GM18870 (cell line): ENCODE measurements around the gene MRPL4.
"Not testable (repeated sequence)": the region's sequence is repeated elsewhere in the genome, so short reads cannot be mapped to it uniquely, and the experiment has no call there.

Source experiments
- ATAC-seq: cut with Tn5 transposase; IDR thresholded peaks from one replicate; pipeline ENCODE4 v1.9.1; 2021; ENCODE audit warnings: moderate library complexity; ENCODE audit not compliant: unreplicated experiment

MRPL4 gene

DNA sequence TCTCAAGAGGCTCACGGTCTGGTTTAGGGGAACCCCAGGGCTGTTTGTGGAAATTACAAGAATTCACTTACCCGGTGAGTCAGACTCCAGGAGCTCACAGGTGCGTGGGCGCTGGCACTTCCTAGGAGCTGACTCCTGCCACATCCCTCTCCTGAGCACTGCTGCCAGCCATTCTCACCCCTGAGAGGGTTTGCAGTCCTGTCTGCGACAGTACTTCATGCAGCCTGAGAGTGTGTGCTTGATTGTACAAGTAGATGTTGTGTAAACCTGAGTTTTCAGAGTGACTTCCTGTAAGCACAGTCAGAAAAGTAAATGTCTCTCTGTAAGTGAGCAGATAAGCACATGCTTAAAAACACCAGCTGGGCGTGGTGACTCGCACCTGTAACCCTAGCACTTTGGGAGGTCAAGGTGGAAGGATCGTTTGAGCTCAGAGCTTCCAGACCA lies 8.1 kb downstream of the MRPL4 start:
- no peak for ATAC-seq

DNA sequence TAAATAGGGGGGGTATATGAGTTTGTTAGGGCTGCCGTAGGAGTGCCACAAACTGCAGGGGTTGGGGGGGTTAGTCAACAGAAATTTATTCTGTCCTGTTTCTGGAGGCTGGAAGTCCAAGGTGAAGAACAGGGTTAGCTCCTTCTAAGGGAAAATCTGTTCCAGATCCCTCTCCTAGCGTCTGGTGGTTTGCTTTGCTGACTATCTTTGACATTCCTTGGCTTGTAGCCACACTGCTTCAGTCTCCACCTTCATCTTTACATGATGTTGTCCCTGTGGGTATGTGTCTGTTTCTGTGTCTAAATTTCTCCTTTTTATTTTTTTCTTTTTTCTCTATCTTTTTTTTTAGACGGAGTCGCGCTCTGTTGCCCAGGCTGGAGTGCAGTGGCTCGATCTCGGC lies 10.8 kb downstream of the MRPL4 start:
- ATAC-seq = no peak

DNA sequence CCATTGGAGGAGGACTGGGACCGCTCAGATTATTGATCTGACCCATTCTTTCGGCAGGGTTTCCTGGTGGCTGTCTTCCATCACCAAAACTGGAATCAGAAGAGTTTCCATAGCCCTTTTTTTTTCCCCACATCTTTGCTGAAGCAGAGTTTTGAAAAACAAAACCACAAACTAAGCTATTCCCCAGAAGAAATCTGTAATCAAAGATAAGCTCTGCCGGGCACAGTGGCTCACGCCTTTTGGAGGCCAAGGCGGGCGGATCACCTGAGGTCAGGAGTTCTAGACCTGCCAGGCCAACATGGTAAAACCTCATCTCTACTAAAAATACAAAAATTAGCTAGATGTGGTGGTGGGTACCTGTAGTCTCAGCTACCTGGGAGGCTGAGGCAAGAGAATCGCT lies 14.7 kb downstream of the MRPL4 start:
- no peak for ATAC-seq

DNA sequence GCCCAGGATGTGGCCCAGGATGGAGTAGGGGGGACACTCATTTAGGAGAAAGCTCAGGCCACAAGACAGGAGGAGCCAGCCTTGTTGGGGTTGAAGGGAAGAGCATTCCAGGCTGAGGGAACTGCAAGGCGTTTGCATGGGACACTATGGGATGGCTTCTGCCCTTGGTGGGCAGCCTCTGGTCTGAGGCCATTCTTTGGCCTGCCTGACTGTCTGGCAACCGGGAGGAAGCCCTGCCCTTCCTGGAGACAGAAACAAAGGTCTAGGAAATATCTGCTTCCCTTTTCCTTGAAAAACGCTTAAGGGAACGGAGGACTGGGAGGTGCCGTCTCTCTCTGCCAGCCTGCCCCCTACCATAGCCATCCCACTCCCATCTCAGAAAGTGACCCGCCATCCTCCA lies 16.1 kb downstream of the MRPL4 start:
- no peak for ATAC-seq

DNA sequence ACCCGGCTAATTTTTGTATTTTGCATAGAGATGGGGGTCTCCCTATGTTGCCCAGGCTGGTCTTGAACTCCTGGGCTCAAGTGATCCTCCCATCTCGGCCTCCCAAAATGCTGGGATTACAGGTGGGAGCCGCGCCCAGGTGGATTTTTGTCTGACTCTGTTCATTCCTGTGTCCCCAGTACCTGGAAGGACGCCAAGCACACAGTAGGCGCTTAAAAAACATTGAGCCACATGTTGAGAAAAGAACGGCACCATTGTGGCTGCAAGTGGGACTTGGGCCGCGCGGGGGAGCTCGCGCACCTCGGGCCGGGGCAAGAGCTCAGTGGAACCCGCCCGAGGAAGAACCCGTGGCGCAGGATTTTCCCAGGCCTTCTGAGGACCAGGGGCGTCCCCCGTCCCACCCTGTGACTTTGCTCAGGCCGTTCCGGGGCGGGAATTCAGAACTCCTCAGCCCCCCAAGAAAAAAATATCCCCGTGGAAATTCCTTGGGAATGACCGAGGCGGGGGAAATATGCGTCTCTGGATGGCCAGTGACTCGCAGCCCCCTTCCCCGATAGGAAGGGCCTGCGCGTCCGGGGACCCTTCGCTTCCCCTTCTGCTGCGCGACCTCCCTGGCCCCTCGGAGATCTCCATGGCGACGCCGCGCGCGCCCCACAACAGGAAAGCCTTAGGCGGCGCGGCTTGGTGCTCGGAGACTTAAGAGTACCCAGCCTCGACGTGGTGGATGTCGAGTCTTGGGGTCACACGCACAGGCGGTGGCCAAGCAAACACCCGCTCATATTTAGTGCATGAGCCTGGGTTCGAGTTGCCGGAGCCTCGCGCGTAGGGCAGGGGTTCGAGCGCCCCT lies 17.5 kb downstream of the MRPL4 start:
- no peak for ATAC-seq

DNA sequence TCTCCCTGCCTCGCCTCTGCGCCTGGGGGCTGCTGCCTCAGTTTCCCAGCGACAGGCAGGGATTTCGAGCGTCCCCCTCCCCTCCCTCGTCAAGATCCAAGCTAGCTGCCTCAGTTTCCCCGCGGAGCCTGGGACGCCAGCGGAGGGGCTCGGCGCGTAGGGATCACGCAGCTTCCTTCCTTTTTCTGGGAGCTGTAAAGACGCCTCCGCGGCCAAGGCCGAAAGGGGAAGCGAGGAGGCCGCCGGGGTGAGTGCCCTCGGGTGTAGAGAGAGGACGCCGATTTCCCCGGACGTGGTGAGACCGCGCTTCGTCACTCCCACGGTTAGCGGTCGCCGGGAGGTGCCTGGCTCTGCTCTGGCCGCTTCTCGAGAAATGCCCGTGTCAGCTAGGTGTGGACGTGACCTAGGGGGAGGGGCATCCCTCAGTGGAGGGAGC lies 18.2 kb downstream of the MRPL4 start:
- ATAC-seq = no peak

DNA sequence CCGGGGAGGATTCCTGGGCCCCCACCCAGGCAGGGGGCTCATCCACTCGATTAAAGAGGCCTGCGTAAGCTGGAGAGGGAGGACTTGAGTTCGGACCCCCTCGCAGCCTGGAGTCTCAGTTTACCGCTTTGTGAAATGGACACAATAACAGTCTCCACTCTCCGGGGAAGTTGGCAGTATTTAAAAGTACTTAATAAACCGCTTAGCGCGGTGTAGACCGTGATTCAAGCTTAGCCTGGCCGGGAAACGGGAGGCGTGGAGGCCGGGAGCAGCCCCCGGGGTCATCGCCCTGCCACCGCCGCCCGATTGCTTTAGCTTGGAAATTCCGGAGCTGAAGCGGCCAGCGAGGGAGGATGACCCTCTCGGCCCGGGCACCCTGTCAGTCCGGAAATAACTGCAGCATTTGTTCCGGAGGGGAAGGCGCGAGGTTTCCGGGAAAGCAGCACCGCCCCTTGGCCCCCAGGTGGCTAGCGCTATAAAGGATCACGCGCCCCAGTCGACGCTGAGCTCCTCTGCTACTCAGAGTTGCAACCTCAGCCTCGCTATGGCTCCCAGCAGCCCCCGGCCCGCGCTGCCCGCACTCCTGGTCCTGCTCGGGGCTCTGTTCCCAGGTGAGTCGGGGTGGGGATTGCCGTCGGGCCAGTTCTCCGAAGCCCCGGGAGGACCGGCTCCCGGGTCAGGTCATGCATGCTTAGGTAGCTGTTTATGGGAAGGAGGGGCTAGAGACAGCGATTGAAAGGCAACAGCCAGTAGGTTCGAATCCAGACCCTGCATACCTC lies 18.8 kb downstream of the MRPL4 start, which contains the start of gene ICAM1:
Gene ICAM1 (plus strand): TSS at position 505 of the 779 bp plus-strand sequence. CDS start 40 bp downstream, at position 545.
- no peak for ATAC-seq

DNA sequence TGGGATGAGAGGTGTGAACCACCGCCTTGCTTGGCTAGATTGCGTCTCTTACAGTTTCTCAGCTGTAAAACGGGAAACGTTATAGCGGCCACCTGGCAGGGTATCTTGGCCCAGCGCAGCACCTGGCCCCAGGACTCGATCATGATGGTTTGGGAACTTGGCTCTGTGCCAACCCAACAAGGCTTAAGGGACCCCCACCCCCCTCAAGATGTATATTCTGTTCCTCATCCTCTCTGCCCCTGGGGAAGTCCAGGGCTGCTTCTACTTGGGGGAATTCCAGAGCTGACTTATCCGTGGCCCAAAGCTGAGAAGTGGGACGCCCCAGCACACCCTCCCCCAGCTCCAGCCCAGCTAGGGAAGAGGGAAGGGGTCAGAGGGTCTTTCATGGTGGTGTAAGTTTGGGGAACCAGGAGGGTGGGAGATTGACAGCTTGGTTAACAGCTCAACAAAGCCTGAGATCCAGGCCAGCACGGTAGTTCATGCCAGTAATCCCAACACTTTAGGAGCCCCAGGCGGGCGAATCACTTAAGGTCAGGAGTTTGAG lies 19.6 kb downstream of the MRPL4 start:
- no peak for ATAC-seq

DNA sequence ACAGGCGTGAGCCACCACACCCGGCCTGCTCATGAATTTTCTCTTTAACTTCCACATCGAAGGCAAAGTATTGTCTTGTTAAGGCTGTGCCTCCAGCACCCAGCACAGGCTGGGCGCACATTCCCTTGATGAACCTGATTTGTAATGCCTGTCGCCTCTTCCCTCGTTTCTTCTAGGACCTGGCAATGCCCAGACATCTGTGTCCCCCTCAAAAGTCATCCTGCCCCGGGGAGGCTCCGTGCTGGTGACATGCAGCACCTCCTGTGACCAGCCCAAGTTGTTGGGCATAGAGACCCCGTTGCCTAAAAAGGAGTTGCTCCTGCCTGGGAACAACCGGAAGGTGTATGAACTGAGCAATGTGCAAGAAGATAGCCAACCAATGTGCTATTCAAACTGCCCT lies 22.6 kb downstream of the MRPL4 start:
- ATAC-seq = no peak

DNA sequence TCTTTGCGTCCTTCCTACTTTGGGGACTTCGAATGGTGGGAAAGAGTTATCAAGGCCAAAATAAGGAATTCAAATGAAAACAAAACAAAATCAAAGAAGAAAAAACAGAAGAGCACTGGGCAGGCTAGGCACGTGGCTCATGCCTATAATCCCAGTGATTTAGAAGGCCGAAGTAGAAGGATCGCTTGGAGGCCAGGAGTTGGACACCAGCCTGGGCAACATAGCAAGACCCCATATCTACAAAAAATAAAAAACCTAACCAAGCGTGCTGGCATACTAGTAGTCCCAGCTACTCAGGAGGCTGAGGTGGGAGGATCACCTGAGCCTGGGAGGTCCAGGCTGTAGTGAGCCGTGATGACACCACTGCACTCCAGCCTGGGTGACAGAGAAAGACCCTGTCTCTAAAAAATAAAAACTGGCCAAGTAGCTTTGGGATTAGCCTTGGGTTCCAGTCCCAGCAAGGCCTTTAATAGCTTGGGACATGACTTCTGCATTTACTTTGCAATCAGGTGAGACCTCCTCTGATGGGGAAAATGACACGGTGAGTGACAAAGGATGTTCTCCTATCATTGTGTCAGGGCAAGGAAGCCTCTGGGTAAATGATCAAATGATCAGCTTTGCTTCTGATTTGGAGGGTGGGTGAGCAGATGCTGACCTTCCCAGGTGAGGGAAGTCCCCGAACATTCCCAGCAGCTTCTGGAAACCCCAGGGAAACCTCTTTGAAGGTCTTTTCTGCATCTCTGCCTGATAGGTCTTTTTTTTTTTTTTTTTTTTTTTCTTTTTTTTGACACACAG lies 26.0 kb downstream of the MRPL4 start:
- ATAC-seq = no peak

DNA sequence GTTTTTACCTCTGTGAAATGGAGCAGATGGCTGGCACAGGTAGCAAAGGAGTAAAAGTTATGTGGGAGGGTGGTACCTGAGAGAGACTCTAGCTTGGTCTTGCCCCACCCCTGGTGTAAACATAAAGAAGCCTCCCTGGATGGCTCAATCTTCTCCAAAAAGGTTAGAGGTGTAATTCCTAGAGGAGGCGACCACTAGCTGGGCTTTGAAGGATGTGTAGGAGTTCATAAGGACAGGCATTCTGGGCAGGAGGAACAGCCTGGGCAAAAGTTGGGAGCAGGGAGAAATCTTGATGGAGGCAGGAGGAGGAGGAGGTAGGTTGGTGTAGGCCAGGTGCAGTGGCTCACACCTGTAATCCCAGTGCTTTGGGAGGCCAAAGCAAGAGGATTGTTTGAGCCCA lies 26.9 kb downstream of the MRPL4 start:
- ATAC-seq = no peak

DNA sequence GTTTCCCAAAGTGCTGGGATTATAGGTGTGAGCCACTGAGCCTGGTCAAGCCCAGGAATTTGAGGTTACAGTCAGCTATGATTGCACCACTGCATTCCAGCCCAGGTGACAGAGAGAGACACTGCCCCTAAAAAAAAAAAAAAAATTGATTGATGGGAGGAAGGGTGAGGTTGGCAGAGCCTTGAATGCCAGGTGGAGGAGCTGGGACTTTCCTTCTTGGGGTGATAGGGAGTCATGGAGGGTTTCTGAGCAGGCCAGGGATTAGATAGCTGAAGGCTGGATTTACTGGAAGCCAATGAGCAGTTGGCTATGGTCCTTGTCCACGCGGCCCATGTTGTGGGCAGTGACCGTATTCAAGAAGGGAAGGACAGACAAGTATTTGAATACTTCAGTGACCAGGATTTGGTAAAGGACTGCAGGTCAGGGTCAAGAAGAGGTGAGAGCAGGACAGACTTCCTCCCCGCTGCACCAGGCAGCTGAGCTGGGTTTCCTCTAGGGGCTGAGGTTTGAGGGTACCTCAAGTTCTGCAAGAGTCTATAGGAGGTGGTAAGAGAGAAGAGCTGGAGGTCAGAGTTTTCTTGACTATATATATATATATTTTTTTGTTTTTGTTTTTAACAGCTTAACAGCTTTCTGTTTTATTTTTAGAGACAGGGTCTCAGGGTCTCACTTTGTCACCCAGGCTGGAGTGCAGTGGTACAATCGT lies 27.9 kb downstream of the MRPL4 start:
- ATAC-seq = no peak

DNA sequence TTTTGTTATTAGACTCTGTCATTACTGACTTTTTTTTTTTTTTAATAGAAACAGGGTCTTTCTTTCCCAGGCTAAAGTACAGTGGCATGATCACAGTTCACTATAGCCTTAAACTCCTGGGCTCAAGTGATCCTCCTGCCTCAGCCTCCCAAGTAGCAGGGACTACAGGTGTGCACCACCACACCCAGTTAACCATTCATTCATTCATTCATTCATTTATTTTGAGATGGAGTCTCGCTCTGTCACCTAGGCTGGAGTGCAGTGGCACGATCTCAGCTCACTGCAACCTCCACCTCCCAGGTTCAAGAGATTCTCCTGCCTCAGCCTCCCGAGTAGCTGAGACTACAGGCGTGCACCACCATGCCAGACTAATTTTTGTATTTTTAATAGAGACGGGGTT lies 30.0 kb downstream of the MRPL4 start:
- not testable (repeated sequence) for ATAC-seq

DNA sequence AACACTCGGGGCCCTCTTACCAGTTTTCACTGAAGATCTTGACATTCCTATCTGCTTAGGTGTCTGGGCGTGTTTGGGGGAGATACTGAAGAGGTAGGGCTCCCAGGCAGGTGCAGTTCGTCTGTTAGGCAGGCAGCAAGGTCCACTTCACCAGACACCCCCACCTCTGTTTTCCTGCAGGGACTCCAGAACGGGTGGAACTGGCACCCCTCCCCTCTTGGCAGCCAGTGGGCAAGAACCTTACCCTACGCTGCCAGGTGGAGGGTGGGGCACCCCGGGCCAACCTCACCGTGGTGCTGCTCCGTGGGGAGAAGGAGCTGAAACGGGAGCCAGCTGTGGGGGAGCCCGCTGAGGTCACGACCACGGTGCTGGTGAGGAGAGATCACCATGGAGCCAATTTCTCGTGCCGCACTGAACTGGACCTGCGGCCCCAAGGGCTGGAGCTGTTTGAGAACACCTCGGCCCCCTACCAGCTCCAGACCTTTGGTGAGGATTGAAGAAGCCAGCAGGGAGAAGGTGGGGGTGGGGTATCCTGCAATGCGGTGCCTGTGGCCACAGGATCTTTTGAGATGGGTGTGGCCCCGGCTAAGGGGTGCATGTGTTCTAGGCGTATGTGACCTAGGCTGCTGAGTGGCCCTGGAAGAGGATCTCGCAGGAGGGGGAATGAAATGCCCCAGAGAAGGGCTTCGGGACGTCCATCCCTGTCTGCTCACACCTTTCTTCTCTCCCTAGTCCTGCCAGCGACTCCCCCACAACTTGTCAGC lies 31.5 kb downstream of the MRPL4 start:
- ATAC-seq = no peak

DNA sequence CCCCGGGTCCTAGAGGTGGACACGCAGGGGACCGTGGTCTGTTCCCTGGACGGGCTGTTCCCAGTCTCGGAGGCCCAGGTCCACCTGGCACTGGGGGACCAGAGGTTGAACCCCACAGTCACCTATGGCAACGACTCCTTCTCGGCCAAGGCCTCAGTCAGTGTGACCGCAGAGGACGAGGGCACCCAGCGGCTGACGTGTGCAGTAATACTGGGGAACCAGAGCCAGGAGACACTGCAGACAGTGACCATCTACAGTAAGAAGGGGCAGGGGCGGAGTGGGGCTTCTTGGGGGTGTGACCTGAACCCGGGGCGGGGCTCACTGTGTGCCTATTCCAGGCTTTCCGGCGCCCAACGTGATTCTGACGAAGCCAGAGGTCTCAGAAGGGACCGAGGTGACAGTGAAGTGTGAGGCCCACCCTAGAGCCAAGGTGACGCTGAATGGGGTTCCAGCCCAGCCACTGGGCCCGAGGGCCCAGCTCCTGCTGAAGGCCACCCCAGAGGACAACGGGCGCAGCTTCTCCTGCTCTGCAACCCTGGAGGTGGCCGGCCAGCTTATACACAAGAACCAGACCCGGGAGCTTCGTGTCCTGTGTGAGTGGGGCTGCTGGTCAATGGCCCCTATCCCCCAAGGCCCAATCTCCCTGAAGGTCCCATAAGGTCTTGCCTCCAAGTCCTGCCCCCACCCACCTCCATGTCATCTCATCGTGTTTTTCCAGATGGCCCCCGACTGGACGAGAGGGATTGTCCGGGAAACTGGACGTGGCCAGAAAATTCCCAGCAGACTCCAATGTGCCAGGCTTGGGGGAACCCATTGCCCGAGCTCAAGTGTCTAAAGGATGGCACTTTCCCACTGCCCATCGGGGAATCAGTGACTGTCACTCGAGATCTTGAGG lies 32.3 kb downstream of the MRPL4 start:
- no peak for ATAC-seq

DNA sequence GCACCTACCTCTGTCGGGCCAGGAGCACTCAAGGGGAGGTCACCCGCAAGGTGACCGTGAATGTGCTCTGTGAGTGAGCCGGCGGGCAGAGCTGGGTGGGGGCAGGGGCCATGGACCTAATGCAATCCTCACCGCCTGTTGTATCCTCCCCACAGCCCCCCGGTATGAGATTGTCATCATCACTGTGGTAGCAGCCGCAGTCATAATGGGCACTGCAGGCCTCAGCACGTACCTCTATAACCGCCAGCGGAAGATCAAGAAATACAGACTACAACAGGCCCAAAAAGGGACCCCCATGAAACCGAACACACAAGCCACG lies 32.9 kb downstream of the MRPL4 start:
- ATAC-seq = no peak

DNA sequence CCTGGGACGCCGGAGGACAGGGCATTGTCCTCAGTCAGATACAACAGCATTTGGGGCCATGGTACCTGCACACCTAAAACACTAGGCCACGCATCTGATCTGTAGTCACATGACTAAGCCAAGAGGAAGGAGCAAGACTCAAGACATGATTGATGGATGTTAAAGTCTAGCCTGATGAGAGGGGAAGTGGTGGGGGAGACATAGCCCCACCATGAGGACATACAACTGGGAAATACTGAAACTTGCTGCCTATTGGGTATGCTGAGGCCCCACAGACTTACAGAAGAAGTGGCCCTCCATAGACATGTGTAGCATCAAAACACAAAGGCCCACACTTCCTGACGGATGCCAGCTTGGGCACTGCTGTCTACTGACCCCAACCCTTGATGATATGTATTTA lies 33.4 kb downstream of the MRPL4 start:
- ATAC-seq = no peak

DNA sequence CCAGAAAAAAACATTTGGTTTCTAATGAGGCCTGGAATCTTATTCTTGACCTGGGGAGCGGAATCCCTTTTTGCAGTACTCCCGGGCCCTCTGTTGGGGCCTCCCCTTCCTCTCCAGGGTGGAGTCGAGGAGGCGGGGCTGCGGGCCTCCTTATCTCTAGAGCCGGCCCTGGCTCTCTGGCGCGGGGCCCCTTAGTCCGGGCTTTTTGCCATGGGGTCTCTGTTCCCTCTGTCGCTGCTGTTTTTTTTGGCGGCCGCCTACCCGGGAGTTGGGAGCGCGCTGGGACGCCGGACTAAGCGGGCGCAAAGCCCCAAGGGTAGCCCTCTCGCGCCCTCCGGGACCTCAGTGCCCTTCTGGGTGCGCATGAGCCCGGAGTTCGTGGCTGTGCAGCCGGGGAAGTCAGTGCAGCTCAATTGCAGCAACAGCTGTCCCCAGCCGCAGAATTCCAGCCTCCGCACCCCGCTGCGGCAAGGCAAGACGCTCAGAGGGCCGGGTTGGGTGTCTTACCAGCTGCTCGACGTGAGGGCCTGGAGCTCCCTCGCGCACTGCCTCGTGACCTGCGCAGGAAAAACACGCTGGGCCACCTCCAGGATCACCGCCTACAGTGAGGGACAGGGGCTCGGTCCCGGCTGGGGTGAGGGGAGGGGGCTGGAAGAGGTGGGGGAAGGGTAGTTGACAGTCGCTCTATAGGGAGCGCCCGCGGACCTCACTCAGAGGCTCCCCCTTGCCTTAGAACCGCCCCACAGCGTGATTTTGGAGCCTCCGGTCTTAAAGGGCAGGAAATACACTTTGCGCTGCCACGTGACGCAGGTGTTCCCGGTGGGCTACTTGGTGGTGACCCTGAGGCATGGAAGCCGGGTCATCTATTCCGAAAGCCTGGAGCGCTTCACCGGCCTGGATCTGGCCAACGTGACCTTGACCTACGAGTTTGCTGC lies 35.1 kb downstream of the MRPL4 start, which contains the start of gene ICAM4:
Gene ICAM4 (plus strand): TSS at position 153 of the 935 bp plus-strand sequence. CDS start 58 bp downstream, at position 211.
- no peak for ATAC-seq
